Epithelial cell of esophagus (primary cell): ENCODE data around the gene ELAPOR1.

Experiments
- DNase-seq: peaks from one replicate; pipeline ENCODE4 v3.0.0; 2010; ENCODE audit warnings: low read depth
- H3K4me3 ChIP-seq: 2 replicates; pipeline ENCODE4 v1.5.1; 2011; ENCODE audit warnings: mild to moderate bottlenecking, low read length, control low read depth
- CTCF ChIP-seq: IDR thresholded peaks from 2 replicates; pipeline ENCODE4 v1.5.1; 2011; ENCODE audit warnings: low read depth, mild to moderate bottlenecking, low read length, control low read depth, inconsistent platforms; ENCODE audit not compliant: insufficient read depth; ENCODE audit errors: missing control alignments

ELAPOR1 gene

GRCh38 chr1:109078317-109078716 is 35.6 kb upstream of the ELAPOR1 start:
- TF ChIP-seq CTCF = no peak
- H3K4me3 ChIP-seq = no peak overlapping the region
- DNase-seq = no peak

GRCh38 chr1:109079240-109079622 is 34.7 kb upstream of the ELAPOR1 start:
- no peak for TF ChIP-seq CTCF
- H3K4me3 ChIP-seq = no peak overlapping the region
- no peak for DNase-seq

GRCh38 chr1:109080441-109081082 is 33.4 kb upstream of the ELAPOR1 start:
- no peak for DNase-seq
- TF ChIP-seq CTCF = no peak
- no peak overlapping the region for H3K4me3 ChIP-seq

DNA sequence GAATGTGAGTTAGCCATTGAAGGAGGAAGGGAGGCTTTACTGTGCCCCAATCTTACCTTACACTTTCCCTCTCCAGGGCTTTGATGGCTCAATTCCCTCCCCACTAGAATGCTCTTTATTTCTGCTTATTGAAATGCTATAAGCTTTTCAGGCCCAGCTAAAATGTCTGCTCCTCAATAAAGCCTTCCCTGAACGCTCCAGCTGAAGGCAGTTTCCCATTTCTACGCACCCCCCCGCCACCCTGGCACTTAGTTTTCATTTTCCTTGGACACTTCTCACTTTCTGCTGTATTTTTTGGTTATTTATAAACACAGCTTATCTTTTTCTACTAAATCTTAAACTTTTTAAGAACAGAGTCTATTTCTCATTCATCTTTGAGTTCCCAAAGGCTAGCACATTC is 30.4 kb upstream of the ELAPOR1 start:
- H3K4me3 ChIP-seq = no peak overlapping the region
- no peak for TF ChIP-seq CTCF
- no peak for DNase-seq

GRCh38 chr1:109083923-109084322 is 30.0 kb upstream of the ELAPOR1 start:
- H3K4me3 ChIP-seq = no peak overlapping the region

GRCh38 chr1:109084563-109085517 is 29.1 kb upstream of the ELAPOR1 start:
- DNase-seq = peak; percentile 33
- TF ChIP-seq CTCF = no peak
- H3K4me3 ChIP-seq = no peak overlapping the region

More at GRCh38 chr1:109083923-109084322, 30.0 kb upstream of the ELAPOR1 start:
- no peak for TF ChIP-seq CTCF
- no peak for DNase-seq
